A375 (cell line): ENCODE measurements around the gene CLN6. TPM values are rescaled to one million over a fixed set of nuclear protein-coding genes. Genes with fewer than 3 reads are reported as not detected.

Experiments
- total RNA-seq: library from RNA; depleted of rRNA; stranded (reverse); fragments of >200 nt; shearing (Covaris generic); gene quantifications from 2 replicates; pipeline ENCODE4 v1.2.3, GENCODE V29; 2014; rRNA removed

Gene CLN6
- 31.0 and 33.9 TPM in 2 replicates for total RNA-seq

DNA sequence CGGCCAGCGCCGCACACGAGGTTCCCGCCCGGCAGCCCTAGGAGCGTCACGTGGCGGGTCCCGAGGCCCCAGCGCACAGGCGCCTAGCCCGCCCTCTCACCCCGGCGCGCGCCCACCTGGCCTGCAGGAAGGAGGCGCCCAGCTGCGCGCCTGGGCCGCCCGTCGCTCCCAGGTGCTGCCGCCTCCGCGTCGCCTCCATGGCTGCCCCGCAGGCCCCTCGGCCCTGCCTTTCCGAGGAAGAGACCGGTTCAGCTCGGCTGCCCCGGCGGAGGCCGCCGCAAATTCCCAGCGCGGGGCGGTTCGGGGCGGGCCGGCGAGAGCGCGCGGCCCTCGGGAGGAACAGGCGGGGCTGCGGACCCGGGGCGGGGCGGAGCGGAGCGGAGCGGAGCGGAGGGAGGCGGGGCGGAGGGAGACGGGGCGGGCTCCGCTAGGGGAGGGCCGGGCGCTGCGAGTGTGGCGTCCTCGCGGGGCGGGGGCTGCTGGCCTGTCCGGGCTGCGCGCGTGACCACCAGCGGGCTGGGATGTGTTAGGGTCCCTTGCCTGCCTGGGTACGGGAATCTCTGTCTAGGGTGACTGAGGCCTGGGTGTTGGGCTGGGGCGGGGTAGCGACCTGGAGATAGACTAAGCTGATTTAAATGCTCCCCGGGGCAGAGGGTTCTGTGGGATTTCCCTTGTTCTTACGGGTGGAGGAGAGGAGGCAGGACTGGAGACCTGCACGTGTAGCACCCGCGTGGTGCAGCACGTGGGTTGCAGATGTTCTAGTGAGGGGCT, at the start of gene CLN6:
Gene CLN6 (minus strand): TSS at position 343 of the 771 bp plus-strand sequence. CDS start 144 bp downstream, at position 199.

DNA sequence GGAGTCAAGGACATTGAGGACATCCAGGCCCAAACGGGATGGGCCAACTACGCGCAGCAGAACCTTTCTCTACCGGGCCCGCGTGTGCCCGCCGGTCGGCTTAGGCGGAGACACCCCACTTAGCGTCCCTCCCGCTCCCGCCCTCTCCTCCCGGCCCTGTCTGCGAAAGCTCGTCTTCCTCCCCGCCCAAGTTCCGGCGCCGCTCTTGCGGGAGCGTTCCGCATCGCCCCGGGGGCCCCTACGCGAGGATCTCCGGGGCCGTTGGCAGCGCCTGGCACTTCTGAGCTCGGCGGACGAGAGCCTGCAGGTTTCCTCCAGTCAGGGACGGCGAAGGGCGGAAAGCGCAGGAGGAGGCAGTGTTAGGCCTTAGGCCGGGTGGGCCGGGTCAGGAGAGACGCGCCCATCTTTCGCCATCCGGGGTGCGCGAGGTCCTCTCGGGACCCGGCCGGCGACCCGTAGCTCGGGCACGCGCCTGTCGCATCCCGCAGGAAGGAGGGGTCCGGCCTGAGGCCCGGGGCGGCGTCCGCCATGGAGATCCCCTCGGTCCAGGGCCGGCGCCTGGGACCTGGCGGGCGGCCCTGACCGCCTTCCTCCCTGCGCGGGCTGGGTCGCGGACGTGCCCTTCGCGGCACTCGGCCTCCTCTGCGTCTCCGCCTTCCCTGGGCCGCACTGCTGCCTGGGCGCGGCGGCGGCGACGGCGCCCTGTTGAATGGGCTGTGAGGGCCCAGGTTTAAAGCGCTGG, 48.2 kb upstream of the CLN6 start, which contains the start of gene FEM1B:
Gene FEM1B (plus strand): TSS at position 143 of the 742 bp plus-strand sequence. CDS start 673 bp downstream, outside the sequence.

DNA sequence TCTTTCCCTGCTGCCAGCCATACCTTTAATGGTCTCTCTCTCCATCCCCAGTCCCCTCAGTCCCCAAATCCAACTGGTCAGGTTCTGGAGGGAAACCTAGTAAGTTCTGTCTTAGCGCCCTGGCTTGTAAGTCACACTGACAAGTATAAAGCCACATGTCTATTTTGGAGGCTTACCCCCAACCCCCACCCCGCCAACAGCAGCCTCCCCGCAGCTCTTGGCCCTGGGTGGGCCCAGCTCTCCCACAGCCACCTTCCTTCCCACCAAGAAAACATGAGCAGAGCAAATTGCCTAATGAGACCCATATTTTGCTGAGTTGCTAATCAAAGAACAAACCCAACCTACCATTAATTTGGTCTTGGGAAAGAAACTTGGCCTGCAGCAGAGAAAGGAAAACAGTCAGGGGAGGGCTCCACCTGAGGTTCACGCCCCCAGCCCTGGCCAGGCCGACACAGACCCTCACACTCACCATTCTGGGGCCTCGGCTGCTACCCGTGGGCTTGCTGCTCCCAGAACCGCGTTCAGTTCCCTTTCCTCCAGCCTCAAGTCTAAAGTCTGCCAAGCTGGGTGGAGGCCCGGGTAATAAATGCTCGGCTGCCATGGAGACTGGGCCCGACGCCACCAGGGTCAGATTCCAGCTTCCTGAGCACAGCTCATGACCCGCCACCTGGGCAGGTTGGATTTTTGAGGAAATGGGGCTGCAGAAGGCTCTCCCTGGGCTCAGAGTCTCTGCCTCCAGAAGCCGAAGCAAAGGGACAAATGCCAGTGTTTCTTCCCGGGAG, 24.6 kb downstream of the CLN6 start, which contains the start of gene CALML4:
Gene CALML4 (minus strand): TSS at position 557 of the 782 bp plus-strand sequence. CDS start 85 bp downstream, at position 472.

Other genes starting within 250 kb of the CLN6 start
- 7.9 and 19.5 TPM in 2 replicates for gene PIAS1, start 175.4 kb downstream of the CLN6 start, total RNA-seq
- gene CALML4, start 24.4 kb downstream of the CLN6 start, total RNA-seq: 5.4 and 7.4 TPM in 2 replicates
- gene FEM1B, start 48.0 kb upstream of the CLN6 start, total RNA-seq: 22.5 and 22.6 TPM in 2 replicates
- gene ITGA11, start 202.4 kb upstream of the CLN6 start, total RNA-seq: 1.2 and 2.6 TPM in 2 replicates